ENCODE data around the gene ANGEL1. TPM values are rescaled to one million over a fixed set of nuclear protein-coding genes. Genes with fewer than 3 reads are reported as not detected.
A peak's percentile ranks its signal among the peaks of the same experiment; 100 is the strongest.

The ANGEL1 gene
- total RNA-seq, 1 donor from 2014 or later: 9.6 TPM

DNA sequence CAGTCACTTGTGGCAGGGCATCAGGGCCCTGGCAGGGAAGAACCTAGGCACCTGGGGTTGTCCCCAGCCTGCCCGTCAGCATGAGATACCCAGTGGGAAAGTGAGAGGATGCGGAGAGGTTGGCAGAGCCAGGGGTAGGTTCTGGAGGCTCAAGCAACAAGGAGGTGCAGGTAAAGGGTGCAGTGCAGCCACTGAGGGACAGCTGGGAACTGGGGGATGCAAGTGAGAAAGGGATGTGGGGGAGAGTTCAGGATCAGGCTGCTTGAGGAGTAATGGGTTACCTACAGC is 32.7 kb downstream of the ANGEL1 start:
- Mint-ChIP-seq H3K36me3 (ENCODE audit: low read depth) (no peaks in the 10 kb centered on the region), H3K4me3 (ENCODE audit: unreplicated experiment) (no peak overlapping the region), H3K4me1 (ENCODE audit: low read depth) (peaks cover 28% of the 10 kb centered on the region), H3K9me3 (ENCODE audit: low read depth) (no peaks in the 10 kb centered on the region), H3K27ac (ENCODE audit: unreplicated experiment) (no peak overlapping the region), H3K27me3 (ENCODE audit: low read depth) (no peaks in the 10 kb centered on the region)
- TF ChIP-seq, protein P1, sequence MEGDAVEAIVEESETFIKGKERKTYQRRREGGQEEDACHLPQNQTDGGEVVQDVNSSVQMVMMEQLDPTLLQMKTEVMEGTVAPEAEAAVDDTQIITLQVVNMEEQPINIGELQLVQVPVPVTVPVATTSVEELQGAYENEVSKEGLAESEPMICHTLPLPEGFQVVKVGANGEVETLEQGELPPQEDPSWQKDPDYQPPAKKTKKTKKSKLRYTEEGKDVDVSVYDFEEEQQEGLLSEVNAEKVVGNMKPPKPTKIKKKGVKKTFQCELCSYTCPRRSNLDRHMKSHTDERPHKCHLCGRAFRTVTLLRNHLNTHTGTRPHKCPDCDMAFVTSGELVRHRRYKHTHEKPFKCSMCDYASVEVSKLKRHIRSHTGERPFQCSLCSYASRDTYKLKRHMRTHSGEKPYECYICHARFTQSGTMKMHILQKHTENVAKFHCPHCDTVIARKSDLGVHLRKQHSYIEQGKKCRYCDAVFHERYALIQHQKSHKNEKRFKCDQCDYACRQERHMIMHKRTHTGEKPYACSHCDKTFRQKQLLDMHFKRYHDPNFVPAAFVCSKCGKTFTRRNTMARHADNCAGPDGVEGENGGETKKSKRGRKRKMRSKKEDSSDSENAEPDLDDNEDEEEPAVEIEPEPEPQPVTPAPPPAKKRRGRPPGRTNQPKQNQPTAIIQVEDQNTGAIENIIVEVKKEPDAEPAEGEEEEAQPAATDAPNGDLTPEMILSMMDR (IDR thresholded peaks at IDR 0.05): no peak
- DNase-seq (ENCODE audit: low spot score): peak; percentile 61

DNA sequence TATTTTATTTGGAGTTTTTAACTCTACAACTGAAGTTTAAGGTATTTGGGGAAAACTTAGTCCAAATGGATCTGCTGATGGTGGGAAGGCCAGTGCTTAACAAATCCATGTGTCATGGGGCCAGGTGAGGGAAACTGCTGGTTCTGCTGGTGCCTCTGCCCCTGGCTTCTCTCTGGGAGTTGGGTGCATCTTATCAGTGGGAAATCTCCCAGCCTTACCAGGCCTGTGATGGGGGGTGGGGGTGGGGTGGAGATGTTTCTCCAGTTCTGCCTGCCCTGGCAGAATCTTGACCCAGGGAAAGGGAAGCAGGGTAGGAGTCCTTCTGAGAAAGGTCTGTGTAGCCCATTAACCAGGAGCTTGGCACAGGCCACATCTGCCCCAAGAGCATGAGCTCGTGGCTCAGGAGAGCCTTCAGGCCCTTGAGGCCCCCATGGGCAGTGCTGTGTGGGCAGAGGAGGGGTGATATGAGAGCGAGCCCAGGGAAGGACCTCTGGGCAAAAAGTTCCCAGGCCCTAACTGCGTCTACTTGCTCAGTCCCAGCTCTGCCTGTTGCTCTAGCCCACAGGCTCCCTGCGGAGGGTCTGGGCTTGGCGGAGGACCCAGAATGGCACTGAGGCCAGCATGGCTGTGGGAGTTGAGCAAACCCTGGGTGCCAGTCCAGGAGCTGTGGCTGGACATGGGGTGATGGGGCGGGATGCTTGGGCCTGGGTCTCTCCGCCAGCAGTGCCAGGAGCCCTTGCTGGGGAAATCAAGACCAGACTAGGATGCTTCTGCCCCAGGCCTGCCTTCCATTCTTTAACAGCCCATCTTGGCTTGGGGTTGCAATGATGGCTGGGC is 33.2 kb downstream of the ANGEL1 start:
- TF ChIP-seq, protein P1 (IDR thresholded peaks at IDR 0.05): no peak

DNA sequence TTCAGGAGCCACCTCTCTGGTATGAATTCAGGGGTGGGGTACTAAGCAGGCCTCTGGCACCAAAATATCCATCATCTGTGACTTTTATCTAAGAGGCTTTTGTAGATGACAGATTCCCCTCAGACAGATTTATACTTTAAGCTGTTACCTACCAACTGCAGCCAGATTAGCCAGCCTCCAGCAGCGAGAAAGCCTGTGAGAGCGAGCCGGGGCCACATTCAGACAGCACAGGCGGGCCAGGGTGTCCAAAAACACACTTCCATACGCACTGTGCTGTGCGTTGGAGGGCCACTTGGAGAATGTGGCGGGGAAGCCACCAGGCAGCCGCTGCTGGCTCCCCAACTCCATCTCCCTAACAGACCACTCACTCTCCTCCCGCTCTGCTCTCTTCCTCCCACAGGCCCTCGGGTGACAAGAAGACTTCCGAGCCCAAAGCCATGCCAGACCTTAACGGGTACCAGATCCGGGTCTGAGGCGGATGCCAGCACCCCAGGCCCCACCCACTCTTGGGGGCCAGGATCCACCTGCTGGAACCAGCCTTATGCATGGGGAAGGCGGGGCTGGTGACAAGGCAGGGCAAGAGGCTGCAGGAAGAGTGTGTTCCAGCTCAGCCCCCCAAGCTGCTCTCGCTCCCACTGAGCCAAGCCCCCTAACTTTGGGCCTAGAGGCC is 34.0 kb downstream of the ANGEL1 start:
- Mint-ChIP-seq H3K9me3 (ENCODE audit: low read depth) (no peaks in the 10 kb centered on the region), H3K27ac (ENCODE audit: unreplicated experiment) (no peak overlapping the region), H3K36me3 (ENCODE audit: low read depth) (no peaks in the 10 kb centered on the region), H3K27me3 (ENCODE audit: low read depth) (no peaks in the 10 kb centered on the region), H3K4me1 (ENCODE audit: low read depth) (peaks cover 29% of the 10 kb centered on the region), H3K4me3 (ENCODE audit: unreplicated experiment) (no peak overlapping the region)
- TF ChIP-seq, protein P1 (IDR thresholded peaks at IDR 0.05): no peak
- DNase-seq (ENCODE audit: low spot score): peak; percentile 71

More for the DNA sequence above, 33.2 kb downstream of the ANGEL1 start:
- Mint-ChIP-seq H3K27me3 (ENCODE audit: low read depth) (no peaks in the 10 kb centered on the region), H3K9me3 (ENCODE audit: low read depth) (no peaks in the 10 kb centered on the region), H3K27ac (ENCODE audit: unreplicated experiment) (no peak overlapping the region), H3K4me3 (ENCODE audit: unreplicated experiment) (no peak overlapping the region), H3K36me3 (ENCODE audit: low read depth) (no peaks in the 10 kb centered on the region), H3K4me1 (ENCODE audit: low read depth) (peaks cover 25% of the 10 kb centered on the region)
- DNase-seq (ENCODE audit: low spot score): peak; percentile 88

DNA sequence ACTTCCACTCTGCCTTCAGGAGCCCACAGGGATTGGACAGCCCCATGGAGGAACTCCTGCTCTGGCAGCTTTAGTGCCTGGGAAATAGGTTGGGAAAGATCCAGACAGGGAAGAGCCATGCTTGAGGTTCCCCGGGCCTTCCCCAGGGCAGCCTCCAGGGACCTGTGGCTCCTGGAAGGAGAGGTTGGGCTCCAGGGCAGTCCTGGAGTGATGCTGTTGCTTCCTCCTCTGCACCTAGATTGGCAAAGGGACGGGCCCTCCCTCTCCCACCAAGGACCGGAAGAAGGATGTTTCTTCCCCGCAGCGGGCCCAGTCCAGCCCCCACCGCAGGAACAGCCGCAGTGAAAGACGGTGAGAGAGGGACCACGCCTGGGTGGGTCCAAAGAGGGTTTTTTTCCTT is 35.0 kb downstream of the ANGEL1 start:
- TF ChIP-seq, protein P1 (IDR thresholded peaks at IDR 0.05): no peak
- DNase-seq (ENCODE audit: low spot score): peak; percentile 57
- Mint-ChIP-seq H3K9me3 (ENCODE audit: low read depth) (no peaks in the 10 kb centered on the region), H3K27me3 (ENCODE audit: low read depth) (no peaks in the 10 kb centered on the region), H3K4me3 (ENCODE audit: unreplicated experiment) (no peak overlapping the region), H3K27ac (ENCODE audit: unreplicated experiment) (no peak overlapping the region), H3K4me1 (ENCODE audit: low read depth) (peaks cover 30% of the 10 kb centered on the region), H3K36me3 (ENCODE audit: low read depth) (no peaks in the 10 kb centered on the region)

DNA sequence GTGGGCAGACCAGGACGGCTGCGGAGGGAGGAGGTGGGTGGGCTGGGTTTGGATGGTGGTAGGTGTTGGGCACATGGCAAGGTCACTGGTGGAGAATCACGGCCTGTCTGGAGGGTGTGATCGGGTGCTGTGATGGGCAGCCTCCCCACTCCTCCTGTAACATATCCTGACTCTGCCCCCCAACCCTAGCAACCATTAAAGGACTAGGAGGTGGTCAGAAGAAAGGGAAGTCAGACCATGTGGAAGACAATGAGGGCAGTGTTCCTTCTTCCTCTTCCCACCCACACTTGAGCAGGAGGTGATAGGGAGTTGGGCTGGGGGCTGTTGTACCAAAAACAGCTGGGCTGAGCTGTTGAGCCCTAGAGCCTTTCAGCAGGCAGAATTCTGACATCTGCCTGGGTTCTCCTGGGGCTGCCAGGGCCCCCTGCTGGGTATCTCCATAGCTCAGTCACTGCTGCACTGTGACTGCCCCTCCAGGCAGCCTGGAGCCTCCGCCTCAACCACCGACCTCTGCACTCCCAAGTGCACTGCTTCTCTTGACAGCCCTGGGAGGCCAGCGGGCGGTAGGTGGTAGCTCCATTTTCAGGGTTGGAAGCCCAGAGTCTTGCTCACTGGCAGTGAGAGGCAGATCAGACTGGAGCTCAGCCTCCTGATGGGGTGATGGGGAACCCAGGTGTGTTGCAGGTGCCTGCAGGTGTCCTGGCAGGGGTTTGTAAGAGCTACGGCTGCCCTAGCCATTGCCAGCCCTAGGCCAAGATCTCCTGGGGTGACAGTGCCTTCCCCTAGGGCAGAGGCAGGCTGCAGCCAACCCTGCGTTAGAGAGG is 36.0 kb downstream of the ANGEL1 start:
- Mint-ChIP-seq H3K9me3 (ENCODE audit: low read depth) (no peaks in the 10 kb centered on the region), H3K4me1 (ENCODE audit: low read depth) (peaks cover 31% of the 10 kb centered on the region), H3K36me3 (ENCODE audit: low read depth) (no peaks in the 10 kb centered on the region), H3K27ac (ENCODE audit: unreplicated experiment) (no peak overlapping the region), H3K4me3 (ENCODE audit: unreplicated experiment) (no peak overlapping the region), H3K27me3 (ENCODE audit: low read depth) (no peaks in the 10 kb centered on the region)
- TF ChIP-seq, protein P1 (IDR thresholded peaks at IDR 0.05): no peak
- peak; percentile 79 for DNase-seq (ENCODE audit: low spot score)

Data from chondrocyte (in vitro differentiated cells).